Activated CD4-positive, alpha-beta T cell treated with anti-CD3 and anti-CD28 coated beads for 48 hours (primary cell): ENCODE measurements around the gene NIN.
A peak's percentile ranks its signal among the peaks of the same experiment; 100 is the strongest.
"Not testable (repeated sequence)": the region's sequence is repeated elsewhere in the genome, so short reads cannot be mapped to it uniquely, and the experiment has no call there.

ENCODE experiments used
- DNase-seq: peaks from one replicate; pipeline ENCODE4 v3.0.0-alpha.2; 2020

Gene NIN

DNA sequence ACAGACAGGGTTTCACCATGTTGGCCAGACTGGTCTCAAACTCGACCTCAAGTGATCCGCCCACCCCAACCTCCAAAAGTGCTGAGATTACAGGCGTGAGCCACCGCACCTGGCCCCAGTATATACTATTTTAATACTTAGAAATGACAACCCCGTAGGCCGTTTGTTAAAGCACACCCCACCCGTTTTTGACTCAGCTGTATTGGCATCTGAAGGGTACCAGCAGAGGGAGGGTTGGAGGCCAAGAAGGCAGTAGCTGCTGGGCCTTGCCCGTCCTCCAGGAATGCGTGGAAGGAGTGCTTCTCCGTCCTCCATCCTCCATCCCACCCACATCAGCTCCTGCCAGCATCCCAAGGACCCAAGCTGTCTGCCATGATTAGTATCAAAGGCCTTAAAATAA is 6.3 kb upstream of the NIN start:
- DNase-seq, result no peak

DNA sequence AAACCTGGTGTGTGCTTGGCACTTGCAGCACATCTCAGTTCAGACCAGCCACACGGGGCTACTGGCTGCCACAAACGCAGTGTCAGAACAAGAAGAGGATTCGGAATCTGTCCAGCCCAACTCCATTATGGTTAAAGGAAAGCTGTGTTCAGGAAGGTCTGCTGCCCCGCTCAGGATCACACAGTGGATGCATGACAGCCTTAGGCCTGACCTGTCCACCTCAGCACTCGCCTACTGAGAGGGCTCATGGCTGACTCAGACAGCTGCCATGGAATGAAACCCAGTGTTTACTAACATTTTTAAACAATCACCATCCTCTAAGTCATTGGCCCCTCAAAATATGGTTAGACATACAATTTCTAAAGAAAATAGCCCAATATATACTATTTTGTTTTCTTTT is 5.6 kb upstream of the NIN start:
- DNase-seq, result no peak

DNA sequence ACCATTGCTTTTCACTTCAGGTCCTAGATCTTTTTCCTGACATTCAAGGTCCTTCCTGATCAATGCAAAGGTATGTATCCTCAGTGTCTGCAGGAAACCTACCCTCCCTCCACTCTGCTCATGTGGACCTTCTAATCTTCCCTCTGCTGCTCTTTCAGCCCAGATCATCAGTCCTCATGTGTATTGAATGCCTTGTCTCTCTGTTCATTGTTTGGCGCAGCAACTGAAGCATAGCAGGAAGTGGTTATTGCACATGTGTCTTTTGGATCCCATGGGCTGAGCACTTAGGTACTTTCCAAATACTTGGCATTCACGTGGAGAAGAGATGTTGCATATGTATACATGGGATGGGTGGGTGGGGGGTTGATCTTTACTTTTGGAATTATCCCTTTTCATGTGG is 4.3 kb upstream of the NIN start:
- DNase-seq, result no peak

DNA sequence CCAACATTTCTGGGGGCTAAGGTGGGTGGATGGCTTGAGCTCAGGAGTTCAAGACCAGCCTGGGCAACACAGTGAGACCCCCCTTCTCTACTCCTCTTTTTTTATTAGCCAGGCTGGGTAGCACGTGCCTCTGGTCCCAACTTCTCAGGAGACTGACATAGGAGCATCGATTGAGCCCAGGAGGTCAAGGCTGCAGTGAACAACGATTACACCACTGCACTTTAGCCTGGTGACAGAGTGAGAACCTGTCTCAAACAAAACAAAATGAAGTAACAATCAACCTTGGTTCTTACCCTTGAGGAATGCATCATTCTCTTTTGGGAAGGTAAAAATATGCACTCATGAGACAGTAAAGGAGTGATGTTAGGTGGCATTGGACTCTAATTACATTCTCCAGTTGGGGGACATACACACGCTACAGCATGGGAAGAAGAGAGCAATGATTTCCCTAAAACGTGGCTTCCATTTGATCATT is 3.9 kb upstream of the NIN start:
- no peak for DNase-seq

DNA sequence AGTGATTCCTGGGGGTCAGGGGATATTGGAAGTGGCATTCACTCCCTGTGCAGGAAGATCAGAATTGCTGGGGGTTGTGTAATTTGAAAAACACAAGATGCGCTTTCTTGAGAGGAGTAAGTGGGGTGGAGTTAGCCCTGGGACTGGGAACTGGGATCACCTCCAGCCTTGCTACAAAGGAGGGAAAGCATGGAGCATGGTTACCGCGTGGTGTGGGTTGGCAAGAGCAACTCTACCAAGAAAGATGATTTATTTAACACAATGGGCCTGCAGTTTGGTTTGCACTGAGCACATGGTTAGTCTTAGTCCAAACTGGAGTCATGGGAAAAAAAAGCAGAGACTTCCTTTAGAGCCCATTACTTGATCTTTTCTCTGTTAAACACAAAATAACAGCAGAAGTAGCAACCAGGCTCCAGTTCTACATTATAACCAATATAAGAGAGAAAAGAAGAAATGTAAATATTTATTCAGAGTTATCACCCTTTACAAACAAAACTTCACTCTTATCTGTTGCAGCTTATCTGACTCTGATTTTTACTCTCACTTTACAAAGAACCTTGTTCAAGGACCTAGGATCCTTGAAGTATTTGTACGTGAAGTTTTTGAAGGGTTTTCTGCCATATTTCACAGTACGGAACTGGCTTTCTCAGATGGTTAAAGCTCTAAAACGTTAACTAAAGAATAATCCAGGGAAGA is 2.1 kb upstream of the NIN start:
- DNase-seq, result no peak

DNA sequence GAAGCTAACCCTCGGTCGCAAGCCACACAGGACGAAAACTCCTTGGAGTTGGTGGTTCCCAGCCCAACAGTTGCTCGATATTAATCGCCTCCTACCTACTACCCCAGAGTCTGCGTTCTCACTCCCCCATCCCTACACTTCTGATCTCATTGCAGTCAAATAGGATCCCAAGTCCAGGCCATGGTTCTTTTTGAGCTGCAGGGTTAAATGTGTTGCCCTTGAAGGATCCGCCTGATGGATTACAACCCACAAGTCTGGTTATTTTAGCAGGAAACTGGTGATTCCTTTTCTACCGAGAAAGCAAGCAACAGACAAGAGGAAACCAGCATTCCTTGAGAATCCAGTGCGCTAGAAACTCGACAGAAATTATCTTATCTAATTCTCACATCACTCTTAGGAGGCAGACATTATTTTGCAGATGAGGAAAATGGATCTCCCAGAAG is 785 bp upstream of the NIN start:
- no peak for DNase-seq

DNA sequence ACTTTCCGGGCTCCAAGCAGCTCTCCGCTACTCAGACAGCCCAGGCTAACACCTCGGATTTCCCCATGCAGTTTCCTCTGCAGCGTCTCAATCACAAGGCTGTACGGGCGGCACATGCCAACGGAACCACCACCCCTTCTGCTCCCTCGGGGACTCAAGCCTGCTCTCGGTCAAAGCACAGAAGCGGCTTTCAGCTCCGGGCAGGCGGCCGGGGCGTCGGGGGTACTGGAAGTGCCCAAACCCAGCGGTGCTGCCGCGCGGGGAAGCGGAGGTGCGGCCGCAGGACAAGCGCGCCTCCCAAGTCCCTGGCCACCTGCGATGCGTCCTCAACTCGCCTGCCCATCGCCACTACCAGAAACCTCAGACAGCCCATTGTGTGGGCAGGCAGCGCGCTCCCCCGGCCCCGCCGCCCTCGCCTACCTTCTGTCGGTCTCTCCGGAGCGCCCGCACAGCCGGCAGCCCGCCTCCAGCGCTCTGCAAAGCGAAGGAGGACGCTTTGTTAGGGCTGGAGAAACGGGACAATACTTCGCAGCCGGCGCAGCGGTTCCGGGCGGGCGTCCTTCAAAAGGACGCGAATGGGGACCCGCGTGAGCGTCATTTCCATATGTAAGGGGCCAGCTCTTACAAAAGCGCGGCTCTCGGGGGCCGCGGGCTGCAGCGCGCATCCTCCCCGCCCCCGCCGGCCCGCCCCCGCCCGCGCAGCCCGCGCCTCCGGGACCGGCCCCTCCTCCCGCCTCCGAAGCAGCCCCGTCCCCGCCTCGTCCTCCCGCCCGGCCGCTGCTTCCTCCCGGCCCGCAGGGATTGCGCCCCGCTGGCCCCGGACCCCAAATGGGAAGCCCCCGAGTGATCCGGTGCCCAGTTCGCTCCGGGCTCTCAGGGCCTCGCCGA is 674 bp downstream of the NIN start:
- DNase-seq, result peak; percentile 70

DNA sequence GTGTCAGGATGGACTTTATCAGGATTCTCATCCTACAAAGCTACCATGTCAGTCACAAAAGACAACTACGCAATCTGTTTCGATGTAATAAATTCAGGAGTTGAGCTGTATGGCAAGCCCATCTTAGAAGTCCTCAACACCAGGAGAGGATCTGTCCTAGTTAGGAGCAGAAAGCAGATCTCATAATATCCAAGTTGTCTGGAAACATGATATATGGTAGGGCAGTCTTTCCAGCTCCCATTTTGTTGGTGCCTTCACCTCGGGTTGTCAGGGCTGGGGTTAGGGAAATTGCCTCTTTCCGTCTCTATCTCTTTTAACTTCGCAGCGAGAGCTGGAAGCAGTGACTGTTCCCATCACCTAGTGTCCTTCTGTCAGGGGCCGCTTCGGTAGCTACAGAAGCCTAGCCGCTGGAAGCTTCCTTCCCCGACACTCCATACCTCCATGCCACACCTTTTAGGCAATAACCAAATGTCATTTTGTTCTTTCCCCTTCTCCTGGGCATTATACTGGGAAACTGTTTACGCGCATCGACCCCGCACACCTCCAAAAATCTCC is 1.4 kb downstream of the NIN start:
- DNase-seq, result no peak

DNA sequence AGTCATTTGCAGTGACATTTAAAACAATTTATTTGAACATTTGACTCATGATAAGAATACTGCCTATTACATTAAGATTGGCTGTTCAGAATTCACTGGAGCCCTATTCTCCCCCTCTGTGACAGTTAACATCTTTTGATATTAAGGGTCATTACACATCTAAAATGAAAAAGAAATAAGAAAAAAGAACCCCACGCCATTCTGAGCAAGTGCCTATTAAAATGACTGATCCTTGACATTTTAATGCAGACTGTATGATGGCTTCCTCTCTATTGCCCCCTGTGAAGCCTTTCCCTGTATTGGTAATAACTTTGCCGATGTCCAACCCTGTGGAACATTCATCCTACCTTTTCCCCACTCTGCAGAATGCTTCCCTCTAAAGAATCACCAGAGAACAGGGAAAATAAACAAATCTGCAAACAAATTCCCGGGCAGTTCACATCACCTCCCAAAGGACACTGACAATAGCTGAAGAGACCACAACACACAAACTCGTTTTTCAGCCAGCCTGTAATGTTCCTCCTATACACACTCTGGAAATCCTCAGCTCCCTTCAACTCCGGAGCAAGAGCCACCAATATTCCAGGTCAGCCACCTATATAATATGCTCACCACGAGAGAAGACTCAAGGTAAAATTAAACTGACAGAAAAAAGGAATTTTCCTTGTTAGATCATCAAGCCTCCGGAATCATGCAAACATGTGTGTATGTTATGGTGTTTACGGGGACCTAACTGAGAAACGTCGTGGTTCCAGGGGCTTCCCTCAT is 2.1 kb downstream of the NIN start:
- DNase-seq, result no peak

DNA sequence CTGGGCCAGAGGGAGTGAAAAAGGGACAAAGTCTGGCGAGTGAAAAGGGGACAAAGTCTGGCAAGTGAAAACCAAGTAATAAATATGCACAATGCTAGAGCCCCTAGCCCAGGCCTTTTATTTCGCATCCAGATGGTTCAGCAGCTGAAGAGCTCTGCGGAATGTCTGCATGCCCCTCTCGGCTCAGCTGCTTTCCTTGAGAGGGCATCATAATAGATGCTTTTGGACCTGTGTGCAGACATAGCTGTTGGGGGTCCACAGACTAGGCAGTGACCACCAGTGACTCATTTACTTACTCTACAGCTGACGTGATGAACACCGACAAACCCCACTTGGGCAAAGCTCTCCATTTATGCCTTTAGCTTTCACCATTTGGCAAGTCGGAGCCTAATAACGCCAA is 4.3 kb downstream of the NIN start:
- no peak for DNase-seq

DNA sequence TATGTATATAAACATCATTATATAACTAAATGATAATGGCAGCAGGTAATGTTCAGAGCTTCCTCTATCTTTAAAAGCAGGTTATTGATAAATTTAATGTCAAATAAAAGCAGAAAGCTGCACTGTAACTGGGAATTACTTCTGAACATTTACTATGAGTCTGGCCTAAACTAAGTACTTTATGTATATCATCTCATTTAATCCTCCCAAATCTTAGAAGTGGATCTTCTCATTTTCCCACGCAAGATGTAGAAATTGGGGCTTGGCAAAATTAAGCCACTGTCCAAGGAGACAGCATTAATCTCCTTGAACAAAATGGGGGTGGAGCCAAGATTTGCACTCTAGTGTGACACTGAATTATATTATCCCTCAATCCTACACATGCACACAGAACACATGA is 5.7 kb downstream of the NIN start:
- no peak for DNase-seq

DNA sequence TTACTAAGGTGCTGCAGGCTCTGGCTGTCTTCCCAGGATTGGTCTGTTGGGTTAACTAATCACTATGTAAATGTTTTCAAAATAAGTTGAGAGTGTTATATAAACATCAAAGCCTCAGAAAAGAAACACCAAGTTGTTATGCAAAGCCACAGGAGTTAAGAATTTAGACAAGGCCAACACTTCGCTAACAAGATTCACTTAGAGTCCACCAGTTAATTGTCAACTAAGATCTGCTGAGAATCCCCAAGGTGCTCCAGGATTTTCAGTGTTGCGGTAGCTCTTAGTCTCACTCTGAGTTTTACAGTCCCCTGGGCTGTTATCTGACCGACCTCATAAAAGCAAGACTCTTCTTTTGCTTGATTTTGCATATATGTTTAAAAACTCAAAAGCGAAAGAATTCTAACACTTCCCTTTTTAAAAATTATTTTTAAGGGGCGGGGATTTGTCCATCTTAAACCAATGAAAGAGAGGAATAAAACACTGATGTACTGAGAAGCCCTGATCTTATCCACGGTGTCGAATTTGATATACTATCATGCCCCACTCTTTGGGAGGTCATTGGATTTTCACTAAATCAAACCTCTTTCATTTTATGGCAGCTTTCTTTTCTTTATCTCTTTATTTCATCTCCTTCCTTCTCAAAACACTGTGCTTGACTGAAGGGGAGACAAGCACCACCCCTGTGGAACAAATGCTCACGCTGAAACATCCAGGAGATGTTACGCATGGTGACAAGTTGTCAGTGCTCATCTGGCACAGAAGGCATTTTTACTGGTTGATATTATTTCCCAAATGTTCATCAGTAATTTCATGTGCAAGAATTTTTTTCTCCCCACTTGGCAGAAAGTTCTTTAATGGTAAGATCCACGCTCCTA is 7.0 kb downstream of the NIN start:
- no peak for DNase-seq

DNA sequence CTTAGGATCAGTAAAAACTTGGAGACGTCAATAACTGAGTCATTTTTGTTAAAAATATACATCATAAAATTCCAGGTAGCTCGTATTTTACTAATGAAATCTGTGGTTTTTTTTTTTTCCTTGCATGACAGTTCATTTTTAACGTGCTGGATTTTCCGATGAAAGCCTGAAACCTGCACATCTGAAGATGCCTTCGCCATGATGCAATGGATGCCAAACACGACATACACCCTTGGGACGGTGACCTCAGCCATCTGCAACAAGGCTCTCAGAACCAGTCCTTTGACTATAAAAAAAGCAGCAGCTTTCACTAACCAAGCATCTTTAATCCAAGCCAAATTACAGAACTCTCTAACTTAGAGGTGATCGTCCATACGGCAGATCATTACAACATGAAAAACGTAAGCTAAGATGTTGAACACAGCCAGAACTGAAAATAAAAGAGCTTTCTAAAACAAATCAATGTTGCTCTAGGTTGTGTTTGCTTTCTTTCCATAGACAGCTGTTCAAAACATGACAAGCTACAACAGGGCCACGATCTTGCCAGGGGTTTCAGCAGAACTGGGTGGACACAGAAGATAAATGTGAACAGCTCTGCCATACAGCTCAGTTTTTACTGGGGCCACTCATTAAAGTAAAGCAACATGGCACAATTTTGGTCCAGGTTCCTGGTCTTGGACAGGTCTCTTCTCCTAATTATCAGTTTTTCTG is 7.8 kb downstream of the NIN start:
- DNase-seq, result peak; percentile 49

DNA sequence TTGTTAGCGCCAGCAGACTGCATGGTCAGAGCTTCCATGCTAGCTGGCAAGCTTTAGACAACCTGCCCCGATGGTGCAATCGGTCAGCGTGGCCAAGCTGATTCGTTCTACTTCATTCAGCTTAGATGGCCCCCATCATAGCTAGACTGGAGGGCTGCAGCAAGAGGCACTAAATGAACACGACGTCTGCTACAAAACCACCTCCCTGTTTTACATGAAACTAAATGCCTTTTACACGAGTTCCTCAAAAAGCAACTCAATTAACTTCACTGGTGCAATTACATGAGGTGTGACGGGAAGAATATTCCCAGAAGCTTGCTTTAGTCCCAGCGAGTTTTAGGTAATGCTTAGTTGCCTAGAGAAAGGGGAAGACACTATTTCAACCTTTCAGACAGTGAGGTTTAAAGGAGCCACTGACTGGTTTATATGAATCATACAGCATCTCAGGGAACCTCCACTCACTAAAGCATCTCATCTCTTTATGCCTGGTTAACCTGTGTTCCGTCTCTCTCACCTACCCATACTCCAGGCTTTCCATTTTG is 8.4 kb downstream of the NIN start:
- DNase-seq, result no peak

DNA sequence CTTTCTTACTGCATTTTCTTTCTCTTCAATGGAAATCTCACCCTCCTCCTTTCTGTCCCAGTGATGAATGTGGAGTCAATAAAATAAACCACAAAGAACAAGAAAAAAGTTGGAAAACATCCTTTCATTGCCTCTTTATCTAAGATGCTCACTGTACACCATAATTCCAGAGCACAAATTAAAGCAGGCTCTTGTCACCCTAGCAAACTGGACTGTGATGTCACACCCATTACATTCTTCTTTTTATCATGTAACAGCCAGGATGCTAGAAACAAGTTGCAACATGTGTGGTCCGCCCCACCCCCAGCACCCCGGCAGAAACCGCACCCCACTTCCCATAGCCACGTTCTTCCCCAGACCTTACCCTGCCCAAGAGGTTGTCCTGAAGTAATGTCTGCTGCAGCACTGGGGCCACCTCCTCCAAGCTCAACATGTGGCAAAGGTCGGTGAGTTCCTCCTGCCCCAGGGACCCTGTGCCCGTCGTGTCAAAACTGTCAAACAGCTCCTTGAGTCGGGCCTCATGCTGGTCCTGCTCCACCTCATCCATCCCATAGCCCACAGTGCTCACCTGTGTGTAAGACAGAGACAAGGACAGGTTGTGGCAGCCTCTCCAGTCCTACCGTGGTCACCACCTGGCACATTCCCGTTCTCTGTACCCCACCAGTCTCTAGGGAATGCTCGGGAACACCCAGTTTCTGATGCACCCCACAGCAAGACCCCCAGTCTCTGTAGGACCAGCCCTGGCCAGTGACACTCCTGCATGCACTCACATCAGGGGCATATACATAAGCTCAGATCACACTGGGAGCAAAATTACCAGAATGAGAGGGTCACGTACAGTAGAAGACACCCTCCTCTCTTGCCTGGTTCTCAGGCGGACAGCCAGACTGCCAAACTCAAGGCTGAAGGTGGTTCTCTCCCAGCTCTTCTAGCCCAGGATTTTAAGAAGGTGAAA is 9.2 kb downstream of the NIN start:
- peak; percentile 44 for DNase-seq

DNA sequence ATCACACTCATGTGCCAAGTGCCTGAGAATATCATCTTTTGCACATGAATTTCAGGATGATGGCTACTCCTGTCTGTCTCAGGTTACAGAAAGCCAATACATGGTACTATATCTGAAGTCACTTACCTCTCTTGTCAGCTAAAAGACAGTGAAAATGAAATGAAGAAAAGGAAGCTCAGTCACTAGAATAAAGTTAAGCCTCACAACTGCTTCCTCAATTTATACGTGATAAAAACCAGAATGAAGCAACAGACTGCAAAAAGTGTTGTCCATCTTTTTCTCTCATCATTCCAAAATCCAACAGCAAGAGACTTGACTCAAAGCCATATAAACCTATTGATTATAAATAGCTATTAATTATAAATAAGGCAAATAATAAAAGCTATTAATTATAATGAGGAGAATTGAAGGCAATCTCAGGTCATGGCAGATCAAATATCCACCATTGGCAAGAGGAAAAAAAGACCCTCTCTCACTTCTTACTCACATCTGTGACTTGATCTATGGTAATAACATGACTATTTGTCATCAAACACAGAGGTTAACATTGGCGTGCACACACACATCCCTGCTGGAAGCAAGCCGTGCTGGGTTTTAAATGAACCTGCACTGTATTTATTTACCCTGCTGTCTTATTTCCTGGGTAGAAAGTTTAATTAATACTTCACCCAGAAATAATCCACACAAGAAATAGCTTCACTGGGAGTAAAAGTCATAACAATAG is 10.0 kb downstream of the NIN start:
- DNase-seq, result no peak

DNA sequence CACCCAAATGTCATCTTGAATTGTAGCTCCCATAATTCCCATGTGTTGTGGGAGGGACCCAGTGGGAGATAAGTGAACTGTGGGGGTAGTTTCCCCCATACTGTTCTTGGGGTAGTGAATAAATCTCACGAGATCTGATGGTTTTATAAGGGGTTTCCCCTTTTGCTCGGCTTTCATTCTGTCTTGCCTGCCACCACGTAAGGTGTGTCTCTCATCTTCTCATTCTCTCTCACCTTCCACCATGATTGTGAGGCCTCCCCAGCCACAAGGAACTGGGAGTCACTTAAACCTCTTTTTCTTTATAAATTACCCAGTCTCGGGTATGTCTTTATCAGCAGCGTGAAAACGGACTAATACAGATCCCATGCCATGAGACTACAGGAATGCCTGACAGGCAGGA is 11.7 kb downstream of the NIN start:
- peak; percentile 33 for DNase-seq

DNA sequence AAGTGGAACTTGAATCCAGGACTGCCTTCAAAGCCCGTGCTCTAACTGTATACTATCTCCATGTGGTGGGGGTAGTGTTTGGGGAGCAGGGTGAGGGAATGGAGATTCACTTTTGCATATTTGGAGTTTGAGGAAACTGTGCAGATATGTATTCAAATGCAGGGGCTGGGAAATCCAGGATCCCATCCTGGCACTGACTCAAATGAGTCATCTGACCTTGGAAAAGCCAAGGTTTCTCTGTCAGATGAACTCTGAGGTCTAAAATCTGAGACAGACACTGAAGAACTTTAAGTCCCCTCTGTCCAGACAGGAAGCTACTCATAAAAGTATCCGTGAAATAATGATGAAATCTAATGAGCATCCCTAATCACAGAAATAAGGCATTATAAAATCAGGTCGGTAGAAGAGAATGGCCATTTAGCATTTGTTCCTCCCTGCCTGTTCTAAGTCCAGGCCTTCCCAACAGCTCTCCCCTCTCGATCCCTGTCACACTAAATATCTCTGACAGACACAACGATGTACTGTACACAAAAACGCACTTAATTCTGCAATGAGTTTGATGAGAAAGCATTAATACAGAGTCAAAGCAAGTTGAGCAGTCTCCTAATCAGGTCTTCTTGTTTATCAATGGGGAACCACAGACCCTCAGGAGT is 14.4 kb downstream of the NIN start:
- no peak for DNase-seq

DNA sequence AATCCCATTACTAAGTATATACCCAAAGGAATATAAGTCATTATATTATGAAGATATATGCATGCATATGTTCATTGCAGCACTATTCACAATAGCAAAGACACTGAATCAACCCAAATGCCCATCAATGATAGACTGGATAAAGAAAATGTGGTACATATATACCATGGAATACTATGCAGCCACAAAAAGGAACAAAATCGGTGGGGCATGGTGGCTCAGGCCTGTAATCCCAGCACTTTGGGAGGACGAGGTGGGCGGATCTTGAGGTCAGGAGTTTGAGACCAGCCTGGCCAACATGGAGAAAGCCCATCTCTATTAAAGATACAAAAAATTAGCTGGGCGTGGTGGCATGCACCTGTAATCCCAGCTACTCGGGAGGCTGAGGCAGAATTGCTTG is 15.4 kb downstream of the NIN start:
- DNase-seq, result not testable (repeated sequence)
